HCT116 (cell line): ENCODE measurements around the gene TACC2.

Experiments
- POLR2A ChIP-seq: IDR thresholded peaks from 2 replicates; pipeline ENCODE4 v1.7.0; 2011; ENCODE audit warnings: borderline replicate concordance; ENCODE audit not compliant: insufficient read depth, insufficient read length; ENCODE audit errors: extremely low read depth
- POLR2AphosphoS5 ChIP-seq: IDR thresholded peaks from 2 replicates; pipeline ENCODE4 v1.6.1; 2011; ENCODE audit warnings: mild to moderate bottlenecking, low read depth, low read length, moderate library complexity

- TF ChIP-seq POLR2AphosphoS5 (no peak), POLR2A (no peak)
Measured at GRCh38 chr10:122126763-122127659, 138.0 kb downstream of the TACC2 start.
